ENCODE data around the gene CACNB4.

CACNB4 gene

DNA sequence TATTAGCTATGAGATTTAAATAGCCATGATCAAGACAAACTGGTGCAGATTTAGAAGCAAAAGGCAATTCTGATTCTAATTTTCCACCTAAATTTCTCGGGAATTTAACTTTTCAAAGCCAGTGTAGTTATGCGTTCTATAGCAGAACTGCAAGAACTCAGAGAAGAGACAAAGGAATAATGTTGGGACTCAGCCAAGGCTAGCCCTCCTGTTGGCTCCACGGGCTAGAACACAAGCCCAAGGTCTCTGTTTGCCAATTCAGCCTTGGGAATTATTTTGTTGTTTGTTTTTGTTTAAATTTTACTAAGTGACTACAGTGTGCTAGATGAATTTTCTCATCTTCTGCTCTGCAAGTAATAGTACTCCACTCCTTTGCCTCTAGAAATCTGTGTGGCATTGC lies 121.2 kb downstream of the CACNB4 start:
- DNase-seq (ENCODE audit: low read depth in 1 of 2, low spot score in 1 of 2) = no peak

DNA sequence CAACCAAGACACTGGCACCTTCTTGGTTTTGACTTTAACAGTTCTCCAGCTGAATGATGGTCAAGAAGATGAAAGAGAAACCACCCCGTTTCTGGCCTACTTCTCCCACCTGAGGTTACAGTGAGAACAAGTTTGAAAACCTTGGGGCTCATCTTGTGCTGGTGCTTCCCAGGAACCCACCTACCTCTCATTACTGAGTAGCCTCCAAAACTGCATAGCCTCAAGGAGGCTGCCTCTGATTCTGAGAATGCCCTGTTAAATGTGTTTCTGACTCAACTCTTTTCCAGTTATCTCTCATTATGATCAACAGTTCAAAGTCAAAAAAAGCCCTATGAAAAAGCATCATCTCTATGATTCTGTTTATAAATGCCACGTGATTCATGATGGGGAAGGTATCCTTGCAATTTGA lies 121.9 kb downstream of the CACNB4 start:
- no peak for DNase-seq (ENCODE audit: low read depth in 1 of 2, low spot score in 1 of 2)

DNA sequence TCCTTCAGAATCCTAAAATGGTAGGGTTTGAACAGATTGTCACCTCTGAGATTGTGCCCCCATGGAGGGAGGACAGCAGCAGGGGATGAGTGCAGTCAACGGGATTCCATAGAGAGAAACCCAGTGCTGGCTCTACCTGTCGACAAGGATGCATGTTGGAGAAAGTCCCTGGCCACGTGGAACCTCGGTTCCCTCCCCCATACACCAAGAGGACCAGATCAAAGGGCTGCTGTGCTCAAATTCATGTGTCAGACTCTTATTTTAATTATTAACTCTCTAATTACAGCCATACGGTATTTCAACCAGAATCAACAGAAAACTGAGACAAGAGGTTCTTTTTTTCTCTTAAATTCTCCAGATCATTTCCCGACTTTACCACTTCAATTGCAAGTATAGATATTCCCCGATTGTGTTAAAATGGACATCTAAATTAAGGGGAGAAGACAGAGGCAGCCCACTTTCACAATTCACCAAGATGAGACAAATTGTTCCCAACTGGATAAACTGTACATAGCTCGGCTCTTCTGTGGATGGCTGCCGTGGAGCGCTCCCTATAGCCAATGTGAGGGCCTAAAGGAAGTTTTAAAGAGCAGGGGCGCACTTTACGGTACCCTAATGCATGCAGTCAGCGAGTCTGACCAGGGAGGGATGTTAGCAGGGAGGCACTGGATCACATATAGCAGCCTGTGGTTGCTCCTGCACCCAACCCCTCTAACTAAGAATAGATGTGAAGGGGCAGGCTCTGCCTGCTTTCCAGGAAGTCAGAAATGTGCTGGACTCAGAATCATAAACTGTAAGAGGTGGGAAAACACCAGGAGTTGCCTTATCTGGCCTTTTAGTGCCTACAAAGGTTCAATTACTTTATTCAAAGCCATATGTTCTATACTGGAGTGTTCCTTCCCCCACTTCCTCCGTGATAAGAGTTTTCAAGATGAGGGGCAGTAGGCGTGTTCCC lies 123.1 kb downstream of the CACNB4 start:
- no peak for DNase-seq (ENCODE audit: low read depth in 1 of 2, low spot score in 1 of 2)

DNA sequence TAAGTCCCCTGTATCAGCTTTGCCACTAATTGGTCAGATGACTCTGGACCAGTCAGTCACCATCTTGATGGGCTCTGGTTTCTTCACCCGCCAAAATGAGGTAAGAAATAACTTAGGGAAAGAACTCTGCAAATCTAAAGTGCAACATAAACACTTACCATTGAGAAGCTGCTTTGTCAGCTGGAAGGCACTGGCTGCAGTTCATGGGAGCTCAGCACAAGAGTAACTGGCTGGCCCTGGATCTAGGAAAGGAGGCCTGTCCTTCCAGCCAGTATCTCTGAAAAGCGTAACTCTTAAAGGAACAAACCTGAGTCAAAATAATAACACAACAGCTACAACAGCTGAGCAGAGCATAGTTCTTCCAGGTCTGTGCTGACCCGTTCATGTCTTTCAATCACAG lies 123.9 kb downstream of the CACNB4 start:
- DNase-seq (ENCODE audit: low read depth in 1 of 2, low spot score in 1 of 2) = no peak

DNA sequence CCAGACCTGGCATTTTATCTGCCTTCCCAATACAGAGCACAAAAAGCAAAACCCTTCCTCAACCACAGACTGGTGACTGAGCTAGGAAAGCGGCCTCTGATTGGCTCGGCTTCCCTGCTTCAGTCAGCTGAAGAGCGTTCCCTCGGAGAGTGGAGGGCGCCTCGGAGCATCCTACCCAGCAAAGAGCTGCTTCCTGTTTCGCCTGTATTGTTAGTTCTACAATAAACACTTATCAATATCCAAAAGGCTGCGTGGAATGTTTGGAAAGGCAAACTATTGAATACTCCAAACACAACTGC lies 125.0 kb downstream of the CACNB4 start:
- no peak for DNase-seq (ENCODE audit: low read depth in 1 of 2, low spot score in 1 of 2)

DNA sequence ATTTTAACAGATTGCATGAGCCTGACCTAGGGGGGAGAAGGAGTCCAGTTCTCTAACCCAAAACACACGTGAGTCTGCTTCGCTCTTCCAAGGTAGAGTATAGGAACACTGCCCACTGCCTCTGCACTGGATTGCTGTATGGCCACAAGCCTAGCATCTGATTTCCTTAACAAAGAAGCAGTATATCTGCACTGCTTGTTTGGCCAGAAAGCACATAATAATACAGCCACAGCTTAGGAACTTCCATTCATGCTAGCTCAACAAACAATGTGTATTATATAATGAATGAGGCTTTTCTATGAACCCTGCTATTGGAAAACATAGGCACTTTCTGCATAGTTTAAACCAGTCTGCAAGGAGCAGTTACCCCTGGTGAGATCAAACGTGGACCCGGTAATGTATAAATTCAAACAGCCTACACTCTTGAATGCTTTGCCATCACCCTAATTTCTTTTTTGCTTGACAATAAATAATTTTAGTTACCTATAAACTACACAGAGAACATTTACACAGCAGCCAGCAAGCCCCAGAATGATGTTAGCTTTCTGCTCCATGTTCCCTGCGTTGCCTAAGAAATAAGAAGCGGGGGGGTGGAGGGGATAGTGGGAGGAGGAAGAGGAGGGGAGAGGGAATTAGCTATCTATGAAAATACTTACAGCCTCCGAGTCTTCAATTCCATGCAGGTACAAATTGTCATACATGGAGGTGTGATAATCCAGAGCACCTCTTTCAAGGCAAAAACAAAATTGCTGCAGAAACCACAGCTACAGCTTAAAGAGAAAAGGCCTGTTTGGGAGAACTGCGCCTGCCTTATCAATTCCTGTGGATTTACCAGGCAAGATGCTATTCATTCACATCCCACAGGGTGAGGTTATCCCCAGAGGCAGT lies 125.6 kb downstream of the CACNB4 start:
- DNase-seq (ENCODE audit: low read depth in 1 of 2, low spot score in 1 of 2) = no peak

DNA sequence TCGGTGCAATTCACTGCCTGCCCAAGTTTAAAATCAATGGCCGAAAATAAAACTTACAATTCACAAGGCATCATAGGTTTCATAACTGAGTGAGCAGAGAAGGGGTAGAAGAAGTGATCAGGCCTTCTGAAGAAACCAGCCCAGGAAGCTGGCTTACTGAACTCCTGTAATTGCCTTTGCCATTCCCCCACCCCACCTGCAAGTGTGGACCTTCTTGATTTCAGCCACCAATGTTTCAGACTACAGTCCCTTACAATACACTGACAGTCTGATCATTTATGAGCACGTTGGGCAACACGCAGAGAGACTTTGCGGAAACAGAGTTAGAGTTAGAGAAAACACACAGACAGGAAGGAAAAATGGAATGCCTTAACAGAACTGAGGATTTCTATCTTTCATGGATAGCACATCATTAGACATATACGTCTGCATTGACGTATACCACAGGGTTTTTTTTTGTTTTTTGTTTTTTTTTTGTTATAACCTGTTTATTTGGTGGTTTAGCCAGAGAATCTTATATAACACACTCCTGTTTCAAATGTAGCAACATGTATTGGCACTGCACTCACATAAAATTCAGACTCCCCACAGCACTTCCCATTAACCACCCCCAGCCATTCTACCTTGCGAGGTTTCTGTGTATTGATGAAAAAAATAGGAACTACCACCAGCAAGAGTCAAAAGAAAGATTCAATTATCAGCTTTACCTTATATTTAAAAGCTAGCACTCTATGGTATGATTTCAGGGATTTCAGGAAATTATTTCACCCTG lies 126.4 kb downstream of the CACNB4 start:
- no peak for DNase-seq (ENCODE audit: low read depth in 1 of 2, low spot score in 1 of 2)

DNA sequence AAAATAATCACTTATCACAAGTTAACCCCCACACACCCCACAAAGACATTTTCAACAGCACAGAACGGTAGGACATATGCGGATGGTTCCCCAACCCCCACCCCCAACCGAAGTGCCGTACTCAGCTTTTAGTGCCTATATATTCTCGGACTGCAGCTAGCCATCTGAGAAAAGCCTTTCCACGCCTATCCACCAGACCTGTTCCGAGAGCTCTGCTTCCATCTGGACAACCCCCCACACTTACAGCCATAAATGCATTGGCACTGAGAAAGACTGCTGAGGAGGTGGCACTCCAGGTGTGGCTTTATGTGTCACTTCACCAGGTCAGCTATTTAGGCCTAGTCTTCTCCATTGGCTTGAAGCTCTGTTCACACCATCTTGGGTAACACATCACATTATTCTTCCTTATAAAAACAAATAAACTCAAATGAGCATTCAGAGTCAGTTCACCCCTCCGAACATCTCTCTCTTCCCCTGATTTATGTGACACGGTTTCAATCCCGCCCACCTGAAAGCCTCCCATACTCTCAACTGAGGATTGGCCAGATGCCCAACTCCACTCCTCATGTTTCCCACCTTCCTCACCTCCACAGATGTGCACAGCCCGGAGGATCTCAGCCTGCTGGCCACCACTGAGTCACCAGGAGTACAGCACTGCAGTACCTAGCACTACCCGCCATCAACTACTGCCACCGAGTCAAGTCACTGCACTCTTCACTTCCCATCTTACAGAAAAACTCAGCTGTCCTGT lies 127.4 kb downstream of the CACNB4 start:
- no peak for DNase-seq (ENCODE audit: low read depth in 1 of 2, low spot score in 1 of 2)

DNA sequence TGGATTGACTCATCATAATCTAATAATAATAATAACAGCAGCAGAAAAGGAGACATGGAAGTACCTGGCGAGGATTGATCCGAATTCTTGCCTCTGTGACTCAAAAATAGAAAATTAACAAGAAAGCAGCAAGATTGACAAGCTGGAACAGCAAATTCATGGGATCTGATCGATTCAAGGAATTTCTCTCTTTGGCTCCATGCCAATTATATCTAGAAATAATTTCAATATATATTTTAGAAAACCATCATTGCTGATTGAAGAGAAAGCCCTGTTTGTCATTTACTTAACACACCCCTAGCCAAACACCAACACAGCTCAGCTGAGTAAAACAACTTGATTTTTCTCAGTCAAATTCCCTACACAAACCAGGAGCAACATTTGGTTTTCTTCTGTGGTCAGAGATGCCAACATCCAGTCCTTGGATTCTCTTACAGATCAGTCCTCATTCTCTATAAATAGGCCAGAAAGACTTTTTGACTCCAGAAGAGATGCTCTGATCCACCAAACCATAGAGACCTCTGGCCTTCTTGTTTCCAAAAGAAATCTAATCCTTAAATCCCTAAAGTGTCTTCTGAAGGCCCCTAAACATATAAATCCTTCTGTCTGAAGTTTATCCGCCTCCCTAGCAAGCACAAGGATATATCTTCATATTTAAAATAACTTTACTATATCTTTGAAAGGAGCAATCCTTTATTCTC lies 129.9 kb downstream of the CACNB4 start:
- no peak for DNase-seq (ENCODE audit: low read depth in 1 of 2, low spot score in 1 of 2)

DNA sequence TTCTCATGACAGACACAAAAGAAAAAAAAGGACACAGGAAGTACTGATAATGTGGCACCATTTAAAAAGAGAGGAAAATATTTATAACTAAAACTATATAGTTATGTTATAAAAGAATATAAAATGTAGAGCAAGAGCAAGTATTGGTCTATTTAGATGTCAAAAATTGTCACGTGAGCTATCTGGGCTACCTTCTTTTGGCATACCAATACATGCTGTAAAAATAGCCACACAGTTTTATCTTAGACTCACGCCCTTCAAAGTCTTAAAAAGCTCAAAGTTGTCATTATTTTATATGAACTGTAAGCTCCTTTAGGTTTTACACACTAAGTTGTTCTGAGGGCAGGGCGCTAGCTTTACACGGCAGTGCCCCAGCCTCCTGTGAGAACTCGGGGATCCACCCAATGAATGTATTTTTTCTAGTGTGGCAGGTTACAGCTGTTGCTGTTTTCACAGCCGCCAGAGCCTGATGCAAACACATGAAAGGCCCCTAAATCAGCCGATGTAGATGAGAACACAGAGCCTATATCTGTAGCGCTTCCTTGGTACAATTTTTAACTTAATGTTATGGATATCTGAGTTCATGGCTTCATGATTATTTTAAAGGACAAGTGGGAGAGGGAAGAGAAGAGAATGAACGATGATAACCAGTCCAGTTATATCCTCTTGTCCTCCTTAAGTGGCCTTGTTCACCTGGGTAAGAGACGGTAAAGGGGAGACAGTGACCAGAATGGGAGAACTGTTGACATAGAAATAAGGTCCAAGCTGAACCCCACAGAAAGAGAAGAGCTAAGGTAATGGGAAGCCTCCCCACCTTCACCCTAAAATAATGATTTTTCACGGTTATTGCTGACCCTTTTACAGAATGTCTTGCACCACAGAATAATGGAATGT lies 130.8 kb downstream of the CACNB4 start:
- DNase-seq (ENCODE audit: low read depth in 1 of 2, low spot score in 1 of 2) = no peak

DNA sequence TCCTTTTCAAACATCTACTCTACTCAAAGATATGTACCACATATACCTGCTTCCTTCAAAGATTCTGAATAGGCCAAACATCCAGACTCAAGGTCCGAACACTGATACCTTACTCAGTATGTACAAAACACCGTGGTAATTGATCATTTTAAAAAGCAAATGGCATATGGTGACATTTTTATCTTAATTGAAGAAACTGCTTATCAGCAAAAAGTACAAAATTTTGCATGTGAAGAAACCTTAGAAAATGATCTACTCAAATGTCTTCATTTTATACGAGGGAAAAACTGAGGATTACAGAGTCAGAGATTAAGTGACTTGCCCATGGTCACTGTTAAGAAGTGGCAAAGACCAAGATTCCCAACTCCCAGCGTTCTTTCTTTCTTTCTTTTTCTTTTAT lies 133.0 kb downstream of the CACNB4 start:
- no peak for DNase-seq (ENCODE audit: low read depth in 1 of 2, low spot score in 1 of 2)

DNA sequence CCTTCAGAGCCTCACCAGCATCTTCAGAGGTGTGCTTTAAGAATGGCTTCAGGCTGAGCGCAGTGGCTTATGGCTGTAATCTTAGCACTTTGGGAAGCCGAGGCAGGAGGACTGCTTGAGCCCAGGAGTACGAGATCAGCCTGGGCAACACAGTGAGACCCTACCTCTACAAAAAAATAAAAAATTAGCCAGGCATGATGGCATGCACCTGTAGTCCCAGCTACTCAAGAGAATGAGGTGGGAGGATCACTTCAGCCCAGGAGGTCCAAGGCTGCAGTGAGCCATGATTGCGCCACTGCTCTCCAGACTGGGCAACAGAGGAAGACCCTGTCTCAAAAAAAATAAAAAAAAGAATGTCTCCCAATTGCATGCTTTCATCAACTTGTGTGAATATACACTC lies 137.3 kb downstream of the CACNB4 start:
- no peak for DNase-seq (ENCODE audit: low read depth in 1 of 2, low spot score in 1 of 2)

DNA sequence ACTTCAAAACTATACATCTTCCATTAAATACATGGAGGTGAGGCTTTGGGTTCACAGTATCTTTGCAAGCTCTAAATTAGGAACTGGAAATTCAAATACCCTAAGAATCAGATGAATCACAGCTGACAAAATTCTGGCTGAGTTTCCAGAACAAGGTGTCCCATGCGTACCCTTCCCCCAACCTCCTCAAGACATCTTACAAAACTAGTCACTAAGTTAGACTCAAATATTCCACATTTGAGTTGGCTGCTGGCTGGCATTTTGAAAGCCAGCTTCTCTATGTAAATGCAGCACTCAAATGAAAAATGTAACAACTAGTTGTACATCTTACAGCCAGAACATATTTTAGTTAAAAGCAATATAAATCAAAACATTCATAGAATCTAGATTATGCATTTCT lies 139.6 kb downstream of the CACNB4 start:
- no peak for DNase-seq (ENCODE audit: low read depth in 1 of 2, low spot score in 1 of 2)

DNA sequence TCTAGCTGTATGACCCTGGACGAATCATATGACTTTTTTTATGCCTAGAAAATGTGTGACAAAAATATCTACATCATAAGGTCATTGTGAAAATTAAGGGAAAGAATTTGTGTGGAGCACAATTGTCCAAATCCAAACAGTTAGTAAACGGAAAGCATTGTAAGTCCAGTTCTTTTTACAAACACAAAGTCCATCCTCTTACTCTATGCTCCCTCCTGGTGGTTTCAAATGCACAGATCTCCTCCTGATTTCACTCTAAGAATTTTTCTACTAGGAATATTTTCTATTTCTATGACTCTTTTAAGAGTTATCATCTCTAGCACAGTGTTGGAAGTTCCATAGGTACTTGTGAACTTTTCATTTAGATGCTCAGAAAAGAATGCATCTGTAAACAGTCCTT lies 145.4 kb downstream of the CACNB4 start:
- DNase-seq (ENCODE audit: low read depth in 1 of 2, low spot score in 1 of 2) = no peak

DNA sequence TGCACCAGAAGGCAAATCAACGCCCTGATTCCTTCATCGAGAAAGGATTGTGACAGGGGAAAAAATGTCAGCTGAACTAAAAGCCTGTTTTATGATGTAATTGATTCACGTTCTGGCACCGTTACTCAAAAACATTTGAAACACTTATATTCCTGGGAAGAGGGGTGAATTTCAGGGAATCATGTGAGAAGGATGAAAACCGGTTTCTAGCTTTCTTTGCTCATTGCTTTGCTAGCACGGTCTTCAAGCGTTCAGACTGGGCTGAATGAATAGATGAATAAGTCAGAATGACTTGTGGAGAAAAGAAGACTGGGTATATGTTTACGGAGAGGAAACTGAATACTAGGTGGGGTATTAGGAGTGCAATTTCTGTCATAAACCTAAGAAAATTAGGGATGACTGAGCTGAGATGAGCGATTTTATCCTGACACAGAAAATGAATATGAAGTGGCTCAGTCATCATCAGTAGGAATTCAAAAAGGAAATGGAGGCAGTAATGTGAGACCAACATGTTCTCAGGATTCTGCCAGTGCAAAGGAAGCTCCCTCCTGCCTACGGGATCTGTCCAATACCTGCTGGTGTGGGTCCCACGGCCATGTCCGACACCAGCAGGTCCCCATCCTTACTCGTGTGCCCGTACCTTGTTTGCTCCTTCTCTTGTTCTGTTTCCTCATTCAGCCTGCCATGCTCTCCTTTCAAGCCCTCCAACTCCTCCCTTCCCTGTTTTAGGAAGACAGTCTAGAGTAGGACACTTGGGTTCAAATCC lies 146.0 kb downstream of the CACNB4 start:
- DNase-seq (ENCODE audit: low read depth in 1 of 2, low spot score in 1 of 2) = no peak

DNA sequence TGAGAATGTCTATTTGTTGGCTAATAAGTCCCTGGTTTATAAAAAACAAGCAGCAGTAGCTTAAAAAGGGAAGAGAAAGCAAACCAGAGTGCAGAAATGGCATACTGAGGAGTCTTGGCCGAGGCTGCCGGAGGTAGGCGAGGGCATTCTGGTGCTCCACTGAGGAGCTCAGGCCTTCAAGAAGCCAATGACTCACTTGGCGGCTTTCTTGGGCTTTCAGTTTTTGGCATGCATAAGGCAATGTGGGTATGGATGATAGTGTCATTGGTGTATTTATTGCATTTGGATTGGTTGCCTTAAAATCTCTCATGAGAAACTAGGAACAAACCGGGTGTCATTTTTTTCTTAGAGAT lies 151.1 kb downstream of the CACNB4 start:
- DNase-seq (ENCODE audit: low read depth in 1 of 2, low spot score in 1 of 2) = no peak

DNA sequence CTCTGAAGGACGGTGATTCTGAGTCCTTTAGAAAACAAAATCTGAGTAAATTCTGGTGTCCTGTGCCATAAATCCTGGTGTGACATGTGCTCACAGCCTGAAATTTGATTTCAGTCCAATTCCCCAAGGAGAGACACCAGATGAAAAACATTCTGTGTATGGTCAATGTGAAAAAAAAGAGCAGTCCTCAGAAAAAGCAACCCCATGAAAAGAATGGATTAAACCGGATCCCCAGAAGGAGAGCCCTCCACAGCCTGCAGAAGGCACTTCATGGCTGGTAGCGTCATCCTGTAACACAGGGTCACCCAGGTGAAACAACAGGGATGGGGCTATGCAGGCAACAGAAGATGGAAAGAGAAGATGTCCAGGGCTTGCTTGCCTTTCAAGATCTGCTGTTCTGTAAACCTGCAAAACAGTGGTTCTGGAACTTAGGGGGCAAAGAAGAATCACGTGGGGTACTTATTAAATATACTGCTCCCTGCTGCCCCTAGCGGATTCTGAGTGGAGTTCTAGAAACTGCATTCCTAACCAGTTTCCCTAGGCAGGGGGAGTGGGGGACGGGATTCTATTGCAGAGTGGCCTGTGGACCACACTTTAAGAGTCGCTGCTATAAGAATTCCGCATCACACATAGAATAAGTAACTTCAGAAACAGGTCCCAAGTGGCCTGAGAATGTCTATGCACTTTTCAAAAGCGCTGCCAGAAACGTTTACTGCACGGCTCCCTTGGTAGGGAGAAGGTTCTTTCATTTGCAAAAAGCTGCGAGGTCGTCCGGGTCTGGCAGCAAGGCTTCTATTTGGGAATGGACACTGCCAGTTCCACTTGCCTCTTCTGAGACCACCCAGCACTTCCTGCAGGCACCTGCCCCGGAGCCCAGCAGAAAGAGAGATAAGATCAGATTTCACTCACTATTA lies 151.7 kb downstream of the CACNB4 start:
- no peak for DNase-seq (ENCODE audit: low read depth in 1 of 2, low spot score in 1 of 2)

Measured in activated CD4-positive, alpha-beta T cell treated with anti-CD3 and anti-CD28 coated beads, Interleukin-2, amount 50 U/mL, for 24 hours (primary cell).